Kidney capillary endothelial cell (primary cell): ENCODE measurements around the gene MLXIP.
"Not testable (repeated sequence)": the region's sequence is repeated elsewhere in the genome, so short reads cannot be mapped to it uniquely, and the experiment has no call there.

Source experiments
- DNase-seq: peaks from one replicate; pipeline ENCODE4 v3.0.0-alpha.2; 2018; ENCODE audit warnings: low spot score

MLXIP gene

DNA sequence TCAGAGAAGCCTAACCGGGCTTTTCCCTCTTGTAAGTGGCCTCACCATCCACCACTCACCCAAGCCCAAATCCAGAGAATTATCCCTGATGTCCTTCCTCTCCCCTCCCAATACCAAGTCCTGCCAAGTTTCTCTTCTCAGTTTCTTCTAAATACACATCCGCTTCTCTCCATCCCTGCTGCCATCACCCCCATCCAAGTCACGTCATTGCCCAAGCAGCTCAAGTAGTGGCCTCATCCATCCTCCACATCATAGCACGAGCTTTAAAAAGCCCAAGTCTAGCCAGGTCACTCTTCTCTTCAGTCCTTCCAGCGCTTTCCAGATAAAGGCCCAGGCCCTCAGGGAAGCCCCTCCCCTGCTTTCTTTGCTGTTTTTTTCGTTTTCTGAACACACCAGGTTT, 70.1 kb downstream of the MLXIP start:
- no peak for DNase-seq

DNA sequence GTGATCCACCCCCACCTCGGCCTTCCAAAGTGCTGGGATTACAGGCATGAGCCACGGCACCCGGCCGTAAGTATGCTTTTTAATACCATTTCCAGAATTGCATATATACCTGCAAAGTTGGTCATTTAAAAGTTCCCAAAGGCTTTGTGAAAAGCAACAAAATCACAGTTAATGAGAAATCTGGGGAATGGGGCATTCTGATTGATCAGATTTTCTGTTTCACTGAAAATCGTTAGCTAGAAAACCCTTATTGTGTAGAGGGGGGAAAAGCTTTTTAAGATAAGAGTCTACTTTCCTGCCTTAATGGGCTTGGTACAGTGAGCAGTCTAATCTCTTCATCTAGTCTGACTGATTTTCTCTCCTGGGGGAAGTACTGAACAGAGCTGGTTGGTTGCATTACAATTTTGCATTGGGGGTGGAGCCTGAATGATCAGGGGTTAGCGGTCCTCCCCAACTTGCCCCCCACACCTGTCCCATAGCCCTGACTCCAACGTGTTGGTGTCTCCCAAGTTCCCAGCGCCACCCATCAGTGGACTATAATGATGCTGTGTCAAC, 71.6 kb downstream of the MLXIP start:
- DNase-seq: no peak

DNA sequence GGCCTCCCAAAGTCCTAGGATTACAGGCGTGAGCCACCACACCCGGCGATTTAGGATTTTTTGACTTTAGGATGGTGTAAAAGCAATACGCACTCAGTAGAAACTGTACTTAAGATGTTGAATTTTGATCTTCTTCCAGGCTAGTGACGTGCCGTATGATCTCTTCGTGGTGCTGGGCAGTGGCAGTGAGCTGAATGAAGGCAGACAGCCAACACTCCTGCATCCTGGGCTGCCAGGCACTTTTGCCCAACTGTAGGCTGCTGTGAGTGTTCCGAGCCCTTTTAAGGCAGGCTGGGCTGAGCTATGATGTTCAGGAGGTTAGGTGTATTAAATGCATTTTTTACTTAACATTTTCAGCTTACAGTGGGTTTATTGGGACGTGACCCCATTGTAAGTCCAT, 74.2 kb downstream of the MLXIP start:
- no peak for DNase-seq

DNA sequence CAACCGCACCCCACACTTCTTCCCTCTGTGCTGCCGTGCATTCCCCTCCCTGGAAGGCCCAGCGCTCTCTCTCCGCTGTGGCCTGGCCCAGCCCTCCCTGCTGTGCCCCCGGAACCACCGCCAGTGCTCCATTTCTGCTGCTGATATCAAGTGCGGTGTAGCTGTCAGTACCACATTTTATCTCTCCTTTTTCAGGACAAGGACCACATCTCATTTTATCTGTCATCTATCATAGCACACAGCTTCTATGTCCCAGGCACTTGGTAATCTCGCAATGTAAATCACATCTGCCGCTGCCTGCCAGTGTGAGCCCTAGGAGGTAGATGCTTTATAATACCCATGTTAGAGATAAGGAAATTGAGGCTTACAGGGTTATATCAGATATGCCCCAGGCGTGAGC, 77.1 kb downstream of the MLXIP start:
- no peak for DNase-seq

DNA sequence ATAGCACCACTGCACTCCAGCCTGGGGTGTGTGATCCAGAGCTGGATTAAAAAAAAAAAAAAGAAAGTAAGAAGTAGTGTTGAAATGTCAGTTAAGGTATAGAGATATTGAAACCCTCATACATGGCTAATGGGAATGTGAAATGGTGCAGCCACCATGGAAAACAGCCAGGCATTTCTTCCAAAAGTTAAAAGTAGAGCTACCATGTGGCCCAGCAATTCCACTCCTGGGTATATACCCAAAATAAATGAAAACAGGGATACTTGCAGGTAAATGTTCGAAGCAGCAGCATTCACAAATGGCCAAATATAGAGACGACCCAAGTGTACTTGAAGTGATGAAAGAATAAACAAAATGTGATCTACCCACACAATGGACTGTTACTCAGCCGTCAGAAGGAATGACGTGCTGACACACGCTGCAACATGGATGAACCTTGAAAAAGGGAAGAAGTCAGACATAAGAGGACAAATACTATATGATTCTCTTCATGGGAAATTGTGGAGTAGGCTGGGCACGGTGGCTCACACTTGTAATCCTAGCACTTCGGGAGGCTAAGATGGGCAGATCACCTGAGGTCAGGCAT, 80.2 kb downstream of the MLXIP start:
- no peak for DNase-seq

DNA sequence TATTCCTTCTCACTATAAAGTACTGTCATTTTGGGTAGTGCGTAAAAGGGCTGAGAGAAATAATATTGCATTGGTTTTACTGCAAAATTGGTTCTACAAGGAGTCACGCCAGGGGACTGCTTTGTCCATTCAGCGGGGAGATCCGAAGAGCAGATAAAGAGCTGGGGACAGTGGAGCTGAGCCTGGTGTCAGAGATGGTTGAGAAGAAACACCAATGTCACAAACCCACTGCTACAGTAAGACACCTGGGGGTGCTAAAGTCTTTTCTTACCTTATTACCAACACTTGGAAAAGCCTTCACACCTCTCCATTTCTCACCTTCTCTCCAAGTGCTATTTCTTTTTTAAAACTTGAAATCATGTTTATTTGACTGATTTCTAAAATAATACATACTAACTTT, 81.3 kb downstream of the MLXIP start:
- DNase-seq: no peak

DNA sequence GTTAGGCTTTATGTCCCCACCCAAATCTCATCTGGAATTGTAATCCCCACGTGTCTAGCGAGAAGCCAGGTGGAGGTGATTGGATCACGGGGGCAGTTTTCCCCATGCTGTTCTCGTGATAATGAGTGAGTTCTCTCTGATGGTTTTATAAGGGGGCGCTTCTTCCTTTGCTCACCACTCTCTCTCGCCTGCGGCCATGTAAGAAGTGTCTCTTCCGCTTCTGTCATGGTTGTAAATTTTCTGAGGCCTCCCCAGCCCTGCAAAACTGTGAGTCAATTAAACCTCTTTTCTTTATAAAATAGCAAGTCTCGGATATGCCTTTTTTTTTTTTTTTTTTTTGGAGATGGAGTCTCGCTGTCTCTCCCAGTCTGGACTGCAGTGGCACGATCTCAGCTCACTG, 82.2 kb downstream of the MLXIP start:
- DNase-seq: no peak

DNA sequence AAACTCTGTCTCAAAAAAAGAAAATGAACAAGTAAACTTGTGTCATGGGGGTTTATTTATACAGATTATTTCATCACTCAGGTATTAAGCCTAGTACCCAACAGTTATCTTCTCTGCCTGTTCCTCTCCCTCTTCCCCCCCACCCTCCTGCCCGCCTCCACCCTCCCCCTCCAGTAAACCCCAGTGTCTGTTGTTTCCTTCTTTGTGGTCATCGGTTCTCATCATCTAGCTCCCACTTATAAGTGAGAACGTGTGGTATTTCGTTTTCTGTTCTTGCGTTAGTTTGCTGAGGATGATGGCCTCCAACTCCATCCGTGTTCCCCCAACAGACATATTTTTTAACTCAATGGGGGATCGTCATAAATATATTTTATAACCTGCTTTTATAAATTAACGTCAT, 83.1 kb downstream of the MLXIP start:
- no peak for DNase-seq

DNA sequence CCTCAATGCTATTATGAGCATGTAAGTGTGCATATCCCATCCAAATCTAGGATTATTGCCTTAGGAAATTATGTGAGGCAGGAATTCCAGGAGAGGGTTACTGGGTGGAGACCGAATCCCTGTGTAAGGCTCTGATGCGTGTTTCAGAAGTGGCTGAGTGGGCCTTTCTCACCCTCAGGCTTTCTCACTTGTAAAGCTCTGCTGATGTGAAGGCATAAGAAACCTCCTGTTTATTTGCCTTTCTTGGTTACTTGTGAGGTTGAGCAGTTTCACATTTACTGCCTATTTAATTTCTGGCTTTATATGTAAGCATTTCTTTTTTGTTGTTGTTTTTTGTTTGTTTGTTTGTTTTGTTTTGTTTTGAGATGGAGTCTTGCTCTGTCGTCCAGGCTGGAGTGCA, 84.4 kb downstream of the MLXIP start:
- DNase-seq: no peak

DNA sequence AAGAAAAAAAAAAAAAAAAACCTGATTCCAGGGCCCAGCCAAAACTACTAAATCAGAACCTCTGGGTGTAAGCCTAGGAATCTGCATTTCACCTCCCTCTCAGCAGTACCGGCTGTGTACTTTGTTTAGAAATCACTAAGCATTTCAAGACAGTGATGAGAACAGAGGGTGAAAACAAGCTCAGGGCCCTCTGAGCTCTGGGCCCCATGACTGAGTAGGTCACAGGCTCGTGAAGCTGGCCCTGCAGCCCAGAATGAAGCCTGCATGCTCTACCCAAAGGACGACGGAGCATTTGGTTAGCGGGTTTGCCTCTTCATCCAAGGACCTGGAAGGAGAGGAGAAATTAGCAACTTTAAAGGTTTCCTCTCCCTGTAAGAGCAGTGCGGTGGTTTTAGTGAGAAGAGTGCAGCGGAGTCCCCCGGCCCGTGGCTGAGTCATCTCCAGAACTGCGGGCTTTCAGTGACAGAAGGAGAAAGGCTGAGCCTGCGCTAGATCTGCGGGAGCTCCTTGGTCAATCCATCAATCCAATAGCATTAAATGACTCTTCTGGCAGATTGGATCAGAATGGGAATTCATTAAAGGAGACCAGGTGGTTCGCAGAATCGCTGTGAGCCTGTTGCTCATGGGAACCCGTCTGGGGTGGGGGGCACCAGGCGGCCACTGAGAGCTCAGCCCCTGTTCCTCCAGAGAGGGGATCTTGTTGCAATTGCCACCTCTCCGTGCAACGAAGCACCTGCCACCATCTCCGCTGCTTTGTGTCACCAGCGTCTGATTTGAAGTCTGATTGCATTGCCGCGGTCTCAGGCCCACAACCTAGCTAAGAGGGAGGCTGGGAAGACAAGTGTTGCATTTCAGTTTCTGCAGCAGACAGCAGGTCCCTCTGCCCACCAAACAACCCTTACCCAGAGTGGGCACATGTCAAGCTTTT, 88.1 kb downstream of the MLXIP start:
- no peak for DNase-seq

DNA sequence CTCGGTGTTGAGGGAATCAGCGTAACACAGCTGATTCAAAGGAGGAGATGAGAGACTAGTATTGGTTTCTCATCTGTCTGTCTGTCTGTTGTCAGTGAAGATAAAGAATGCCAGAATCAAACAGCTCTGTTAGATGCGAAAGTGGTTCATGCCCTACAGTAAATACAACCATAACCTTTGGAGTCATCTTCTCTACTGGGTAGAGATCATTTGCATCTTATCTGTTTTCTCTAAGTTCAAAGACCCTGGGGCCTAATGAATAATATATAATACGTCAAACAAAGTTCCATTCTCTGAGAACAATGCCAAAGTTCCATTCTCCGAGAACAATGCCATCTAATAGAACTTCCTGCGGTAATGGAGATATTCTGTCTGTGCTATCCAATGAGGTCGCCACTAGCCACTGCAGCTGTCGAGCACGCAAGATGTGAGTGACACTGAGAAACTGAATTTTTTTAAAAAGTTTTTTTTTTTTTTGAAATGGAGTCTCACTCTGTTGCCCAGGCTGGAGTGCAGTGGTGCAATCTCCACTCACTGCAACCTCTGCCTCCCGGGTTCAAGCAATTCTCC, 88.9 kb downstream of the MLXIP start:
- DNase-seq: peak; percentile 22

DNA sequence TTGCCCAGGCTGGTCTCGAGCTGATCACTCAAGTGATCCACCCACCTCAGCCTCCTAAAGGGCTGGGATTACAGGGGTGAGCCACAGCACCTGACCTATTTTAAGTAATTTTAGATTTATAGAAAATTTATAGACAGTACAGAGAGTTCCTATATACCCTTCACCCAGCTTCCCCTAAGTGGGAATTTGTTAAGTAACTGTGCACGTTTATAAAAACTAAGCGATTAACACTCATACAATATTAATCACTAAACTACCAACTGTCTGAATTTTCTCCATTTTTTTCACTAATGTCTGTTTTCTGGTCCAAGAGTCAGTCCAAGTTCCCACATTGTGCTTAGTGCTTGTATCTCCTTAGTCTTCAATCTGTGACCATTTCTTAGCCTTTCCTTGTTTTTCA, 89.9 kb downstream of the MLXIP start:
- no peak for DNase-seq

DNA sequence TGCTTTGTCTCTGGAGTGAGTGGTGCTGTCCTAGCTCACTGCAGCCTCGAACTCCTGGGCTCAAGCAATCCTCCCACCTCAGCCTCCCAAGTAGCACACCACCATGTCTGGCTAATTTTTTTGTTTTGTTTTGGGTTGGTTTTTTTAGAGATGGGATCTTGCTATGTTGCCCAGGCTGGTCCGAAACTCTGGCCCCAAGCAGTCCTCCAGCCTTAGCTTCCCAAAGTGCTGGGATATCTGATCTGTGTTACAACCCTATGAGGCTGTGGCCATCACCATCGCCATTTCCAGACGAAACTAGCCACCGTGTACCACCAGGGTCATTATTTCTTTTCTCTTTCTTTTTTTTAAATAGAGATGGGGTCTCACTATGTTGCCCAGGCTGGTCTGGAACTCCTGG, 92.8 kb downstream of the MLXIP start:
- DNase-seq: no peak

DNA sequence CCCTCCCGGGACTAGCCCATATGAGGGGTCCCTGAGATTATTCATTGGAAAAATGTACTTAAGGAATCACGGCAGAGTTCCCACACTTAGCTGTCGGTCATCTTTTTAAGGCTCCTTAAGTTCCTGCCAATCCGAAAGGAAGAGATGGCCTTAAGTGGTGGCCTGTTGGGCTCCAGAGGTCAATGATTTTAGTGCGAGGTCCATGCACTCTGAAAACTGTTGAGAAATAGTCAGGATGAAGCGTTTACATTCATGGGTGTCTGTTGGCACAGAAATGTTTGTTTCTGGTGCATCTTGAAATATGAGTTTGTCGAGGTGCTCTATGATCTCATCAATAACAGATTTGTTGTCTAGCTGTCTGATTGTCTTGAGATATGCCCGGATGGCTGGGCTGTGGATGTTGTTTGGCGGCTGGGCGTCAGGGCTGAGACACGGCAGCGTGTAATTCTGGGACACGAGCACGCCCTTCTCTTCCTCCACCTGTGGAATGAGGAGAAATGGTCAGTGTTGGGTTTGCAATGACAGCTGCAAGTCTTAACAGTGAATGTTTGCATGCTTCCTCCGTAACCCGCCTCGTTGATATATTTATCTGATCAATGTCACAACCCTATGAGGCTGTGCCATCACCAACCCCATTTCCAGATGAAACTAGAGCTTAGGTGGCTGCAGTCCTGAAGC, 93.8 kb downstream of the MLXIP start:
- DNase-seq: no peak

DNA sequence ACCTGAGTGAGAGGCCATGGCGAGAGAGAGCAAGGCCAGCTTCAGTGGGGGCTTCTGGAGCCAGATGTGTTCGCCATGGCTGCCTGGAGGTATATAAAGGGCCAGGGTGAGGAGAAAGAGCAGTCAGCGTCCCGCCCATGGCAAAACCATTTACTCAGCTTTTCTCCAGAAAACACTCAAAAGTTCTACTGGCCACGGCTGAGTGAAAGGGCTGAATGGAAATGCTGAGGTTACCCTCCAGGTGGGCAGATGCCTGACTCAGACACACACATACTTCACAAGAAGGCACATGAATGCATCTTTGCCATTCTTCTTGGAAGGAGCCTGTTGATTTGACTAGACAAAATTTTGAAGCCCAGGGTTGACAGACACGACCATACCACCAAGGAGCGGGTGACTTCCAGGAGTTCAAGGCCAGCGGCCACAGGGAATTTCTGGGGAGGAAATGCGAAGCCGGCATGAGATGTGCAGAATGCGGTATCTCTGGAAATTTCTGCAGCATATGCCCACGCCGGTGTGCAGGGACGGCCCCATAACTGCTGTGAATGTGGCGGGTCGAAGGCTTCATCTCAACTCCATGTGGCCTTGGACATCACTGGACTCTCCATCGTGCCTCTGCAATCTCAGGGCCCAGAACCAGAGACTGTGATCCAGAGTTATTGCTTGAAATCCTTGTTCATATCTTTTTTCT, 95.7 kb downstream of the MLXIP start, which contains the start of gene IL31:
IL31 (minus strand) TSS at position 67 of the 691 bp plus-strand sequence; CDS start at position 18, 49 bp downstream.
- no peak for DNase-seq

DNA sequence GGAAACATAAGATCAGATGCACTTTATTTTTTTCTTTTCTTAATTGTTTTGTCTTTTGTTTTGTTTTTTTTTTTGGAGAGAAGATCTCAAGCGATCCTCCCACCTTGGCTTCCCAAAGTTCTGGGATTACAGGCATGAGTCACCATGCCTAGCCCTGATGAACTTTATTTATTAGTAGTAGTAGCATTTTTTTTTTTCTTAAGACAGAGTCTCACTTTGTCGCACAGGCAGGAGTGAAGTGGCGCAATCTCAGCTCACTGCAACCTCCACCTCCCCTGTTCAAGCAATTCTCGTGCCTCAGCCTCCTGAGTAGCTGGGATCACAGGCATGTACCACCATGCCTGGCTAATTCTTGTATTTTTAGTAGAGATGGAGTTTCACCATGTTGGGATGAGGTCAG, 97.9 kb downstream of the MLXIP start:
- not testable (repeated sequence) for DNase-seq

DNA sequence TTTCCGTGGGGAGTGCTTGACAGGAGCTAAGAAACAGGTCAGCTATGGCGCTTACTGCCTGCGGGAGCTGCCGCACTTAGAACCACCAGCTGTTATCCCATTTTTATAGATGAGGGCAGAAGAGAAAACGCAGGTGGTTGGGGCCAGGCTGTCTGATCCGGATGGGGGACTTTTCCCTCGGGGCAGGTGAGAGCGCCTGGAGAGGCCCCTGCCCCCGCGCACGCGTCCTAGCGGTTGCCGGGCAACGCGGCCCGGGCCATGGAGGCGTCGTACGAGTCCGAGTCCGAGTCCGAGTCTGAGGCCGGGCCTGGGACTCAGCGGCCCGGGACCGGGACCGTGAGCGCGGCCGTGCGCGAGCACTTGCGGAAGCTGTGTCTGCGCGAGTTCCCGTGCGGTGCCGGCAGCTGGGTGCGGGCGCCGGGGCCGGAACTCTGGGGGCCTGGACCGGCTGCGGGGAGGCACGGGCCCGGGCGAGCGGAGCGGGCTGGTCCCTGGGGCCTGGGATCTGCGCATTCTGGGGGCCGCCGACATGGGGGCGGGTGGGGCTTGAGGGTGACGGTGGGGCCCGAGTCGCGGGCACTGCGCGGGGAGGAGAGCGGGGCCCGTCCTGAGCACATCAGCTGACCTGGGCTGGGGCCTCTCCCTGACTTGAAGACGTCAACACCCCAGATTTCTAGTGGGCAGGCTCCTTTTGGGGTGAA, 104.5 kb downstream of the MLXIP start, which contains the start of gene LRRC43:
LRRC43 (plus strand) TSS at position 237 of the 701 bp plus-strand sequence; CDS start at position 259, 22 bp downstream.
- peak; percentile 17 for DNase-seq

DNA sequence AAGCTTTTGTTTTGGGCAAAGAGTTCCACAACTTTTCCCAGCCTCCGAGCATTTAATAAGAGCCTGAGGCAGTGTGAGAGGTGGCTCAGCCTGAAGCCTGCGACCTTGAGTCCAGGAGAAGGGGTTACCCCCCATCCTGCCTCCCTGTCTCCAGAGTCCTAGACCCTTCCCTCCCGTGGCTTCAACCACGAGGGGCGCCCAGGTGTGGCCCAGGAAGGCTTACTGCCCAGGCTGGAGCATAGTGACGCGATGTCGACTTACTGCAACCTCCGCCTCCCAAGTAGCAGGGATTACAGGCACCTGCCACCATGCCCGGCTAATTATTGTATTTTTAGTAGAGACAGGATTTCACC, 105.0 kb downstream of the MLXIP start:
- no peak for DNase-seq

DNA sequence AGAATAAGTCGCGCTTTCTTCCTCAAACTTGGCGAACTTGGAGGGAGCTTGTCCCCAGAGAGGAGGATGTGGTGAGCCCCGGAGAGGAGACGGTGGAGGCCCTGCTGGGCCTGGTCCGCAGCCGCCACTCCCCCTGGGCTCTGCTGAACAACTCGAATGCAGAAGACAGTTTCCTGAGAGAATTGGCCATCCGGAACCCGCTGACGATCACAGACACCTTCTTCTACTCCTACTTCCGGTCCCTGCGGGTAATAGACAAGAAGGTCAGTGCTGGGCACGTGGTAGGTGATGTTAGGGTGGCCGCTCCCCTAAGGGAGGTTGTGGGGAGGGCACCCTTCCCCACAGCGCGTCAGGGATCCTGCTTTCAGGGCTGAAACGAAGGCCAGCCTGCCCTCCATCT, 106.0 kb downstream of the MLXIP start:
- no peak for DNase-seq

DNA sequence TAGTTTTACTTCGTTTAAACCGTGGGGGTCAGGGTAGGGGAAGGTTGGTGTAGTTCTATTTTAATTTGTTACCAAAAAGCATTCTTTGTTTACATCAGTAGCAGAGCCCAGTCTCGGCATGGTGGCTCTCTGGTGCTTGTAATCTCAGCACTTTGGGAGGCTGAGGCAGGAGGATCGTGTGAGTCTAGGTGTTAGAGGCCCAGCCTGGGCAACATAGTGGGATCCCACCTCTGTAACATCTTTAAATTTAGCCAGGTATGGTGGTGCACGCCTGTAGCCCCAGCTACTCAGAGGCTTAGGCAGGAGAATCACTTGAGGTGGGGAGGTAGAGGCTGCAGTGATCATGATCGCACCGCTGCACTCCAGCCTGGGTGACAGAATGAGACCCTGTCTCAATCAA, 106.5 kb downstream of the MLXIP start:
- DNase-seq: no peak

DNA sequence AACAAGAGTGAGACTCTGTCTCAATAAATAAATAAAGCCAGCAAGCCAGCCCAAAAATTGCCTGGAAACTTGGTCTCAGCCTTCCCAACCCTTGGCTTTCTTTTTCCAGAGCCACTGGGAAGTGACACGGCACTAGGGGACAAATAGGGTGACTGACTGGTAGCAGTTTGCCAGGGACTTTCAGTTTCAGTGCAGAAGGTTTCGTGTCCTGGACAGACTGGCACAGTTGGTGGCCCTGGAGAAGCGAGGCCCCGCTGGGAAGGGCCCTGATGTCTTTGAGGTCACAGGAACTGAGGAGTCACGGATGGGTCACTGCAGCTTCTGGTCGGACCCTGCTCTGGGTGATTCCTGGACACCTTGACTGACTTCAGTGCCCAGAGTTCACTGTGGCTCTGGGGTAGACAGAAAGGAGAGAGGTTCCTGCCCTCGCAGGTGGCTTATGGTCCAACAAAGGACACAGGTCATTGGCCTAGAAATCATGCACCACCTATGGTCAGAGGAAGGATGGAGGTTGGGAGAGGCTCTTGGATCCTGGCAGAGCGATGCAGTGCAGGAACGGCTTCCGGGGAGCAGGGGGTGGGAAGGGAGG, 107.0 kb downstream of the MLXIP start:
- DNase-seq: no peak
